Lower leg skin (tissue), 3 donors: Measurements from ENCODE around the gene CAMK2A.

Source experiments
- POLR2A ChIP-seq, 2 donors: fragments of 450-650 bp; IDR thresholded peaks; one replicate each; pipeline ENCODE4 v1.6.1; 2016 to 2017; ENCODE audit warnings: antibody characterized with exemption in 2 of 2, mild to moderate bottlenecking in 1 of 2, moderate library complexity in 1 of 2
- TF ChIP-seq, protein P1 (sequence below), 3 donors: fragments of 450-650 bp; IDR thresholded peaks; one replicate each; pipeline ENCODE4 v1.5.1; 2016; ENCODE audit warnings: antibody characterized with exemption in 3 of 3, mild to moderate bottlenecking in 3 of 3, moderate library complexity in 2 of 3

DNA sequence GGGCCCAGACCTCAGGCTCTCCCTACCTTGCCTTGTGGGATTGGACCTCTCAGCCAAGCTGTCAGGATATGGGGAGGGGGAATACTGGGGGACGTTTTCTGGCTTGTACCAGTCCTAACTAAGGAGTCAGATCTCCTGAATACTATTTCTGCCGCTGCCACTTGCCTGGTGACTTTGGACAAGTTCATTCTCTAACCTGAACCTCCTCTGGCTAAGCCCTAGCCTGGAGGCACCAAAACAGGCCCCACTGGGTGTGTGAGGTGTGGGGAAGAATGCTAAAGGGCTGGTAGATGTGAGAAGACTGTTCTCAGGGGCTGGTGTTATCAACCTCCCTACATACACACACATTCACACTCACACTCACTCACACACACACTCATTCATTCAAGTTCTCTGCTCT, 98.6 kb downstream of the CAMK2A start:
- TF ChIP-seq, protein P1, sequence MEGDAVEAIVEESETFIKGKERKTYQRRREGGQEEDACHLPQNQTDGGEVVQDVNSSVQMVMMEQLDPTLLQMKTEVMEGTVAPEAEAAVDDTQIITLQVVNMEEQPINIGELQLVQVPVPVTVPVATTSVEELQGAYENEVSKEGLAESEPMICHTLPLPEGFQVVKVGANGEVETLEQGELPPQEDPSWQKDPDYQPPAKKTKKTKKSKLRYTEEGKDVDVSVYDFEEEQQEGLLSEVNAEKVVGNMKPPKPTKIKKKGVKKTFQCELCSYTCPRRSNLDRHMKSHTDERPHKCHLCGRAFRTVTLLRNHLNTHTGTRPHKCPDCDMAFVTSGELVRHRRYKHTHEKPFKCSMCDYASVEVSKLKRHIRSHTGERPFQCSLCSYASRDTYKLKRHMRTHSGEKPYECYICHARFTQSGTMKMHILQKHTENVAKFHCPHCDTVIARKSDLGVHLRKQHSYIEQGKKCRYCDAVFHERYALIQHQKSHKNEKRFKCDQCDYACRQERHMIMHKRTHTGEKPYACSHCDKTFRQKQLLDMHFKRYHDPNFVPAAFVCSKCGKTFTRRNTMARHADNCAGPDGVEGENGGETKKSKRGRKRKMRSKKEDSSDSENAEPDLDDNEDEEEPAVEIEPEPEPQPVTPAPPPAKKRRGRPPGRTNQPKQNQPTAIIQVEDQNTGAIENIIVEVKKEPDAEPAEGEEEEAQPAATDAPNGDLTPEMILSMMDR (IDR thresholded peaks at IDR 0.05): no peak
- TF ChIP-seq POLR2A (IDR thresholded peaks at IDR 0.05): no peak
